H4 (cell line): ENCODE measurements around the gene IRF9. TPM values are rescaled to one million over a fixed set of nuclear protein-coding genes. Genes with fewer than 3 reads are reported as not detected.
A peak's percentile ranks its signal among the peaks of the same experiment; 100 is the strongest.

Source experiments
- DNase-seq: peaks from one replicate; pipeline ENCODE4 v3.0.0-alpha.2; 2015; ENCODE audit warnings: low spot score
- total RNA-seq: library from RNA; depleted of rRNA; stranded (reverse); fragments of >200 nt; shearing (Covaris generic); gene quantifications from 2 replicates; pipeline ENCODE4 v1.2.3, GENCODE V29; 2014

IRF9 gene
- total RNA-seq, 1 experiment from 2014 or later = 84.3 TPM

GRCh38 chr14:24132061-24132685 is 28.9 kb upstream of the IRF9 start:
- DNase-seq = no peak

DNA sequence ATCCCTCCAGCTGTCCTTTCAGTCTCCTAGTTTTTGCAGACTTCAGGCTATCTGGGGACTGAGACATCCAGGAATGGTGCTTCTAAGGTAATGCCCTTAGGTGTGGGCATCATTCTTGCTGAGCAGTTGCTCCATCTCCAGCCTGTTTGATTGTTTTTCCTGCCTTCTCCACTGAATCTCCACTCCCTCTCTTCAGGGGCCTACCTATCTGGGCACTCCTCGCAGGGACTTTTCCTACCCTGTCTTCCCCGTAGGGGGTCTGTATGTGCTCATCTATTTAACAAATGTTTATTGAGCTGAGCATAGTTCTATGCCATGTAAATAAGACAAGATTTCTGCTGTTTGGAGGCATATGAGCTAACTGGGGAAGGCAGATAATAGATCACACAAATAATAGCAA is 28.1 kb upstream of the IRF9 start:
- DNase-seq = no peak

DNA sequence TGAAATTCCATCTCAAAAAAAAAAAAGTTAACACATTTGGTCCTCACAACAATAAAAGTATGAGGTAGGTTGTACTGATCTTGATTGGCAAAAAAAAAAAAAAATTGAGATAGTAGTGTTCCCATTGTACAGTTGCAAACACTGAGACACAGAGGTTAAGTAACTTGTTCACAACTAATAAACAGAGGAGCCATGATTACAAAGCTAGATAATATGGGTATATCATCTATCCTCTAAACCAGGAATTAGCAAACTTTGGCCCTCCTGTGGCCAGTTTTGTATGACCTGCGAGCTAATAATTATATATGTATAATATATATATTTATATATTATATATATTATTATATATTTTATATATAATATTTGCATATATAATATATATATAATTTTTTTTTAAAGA is 27.3 kb upstream of the IRF9 start:
- no peak for DNase-seq

GRCh38 chr14:24135584-24135833 is 25.6 kb upstream of the IRF9 start:
- no peak for DNase-seq

DNA sequence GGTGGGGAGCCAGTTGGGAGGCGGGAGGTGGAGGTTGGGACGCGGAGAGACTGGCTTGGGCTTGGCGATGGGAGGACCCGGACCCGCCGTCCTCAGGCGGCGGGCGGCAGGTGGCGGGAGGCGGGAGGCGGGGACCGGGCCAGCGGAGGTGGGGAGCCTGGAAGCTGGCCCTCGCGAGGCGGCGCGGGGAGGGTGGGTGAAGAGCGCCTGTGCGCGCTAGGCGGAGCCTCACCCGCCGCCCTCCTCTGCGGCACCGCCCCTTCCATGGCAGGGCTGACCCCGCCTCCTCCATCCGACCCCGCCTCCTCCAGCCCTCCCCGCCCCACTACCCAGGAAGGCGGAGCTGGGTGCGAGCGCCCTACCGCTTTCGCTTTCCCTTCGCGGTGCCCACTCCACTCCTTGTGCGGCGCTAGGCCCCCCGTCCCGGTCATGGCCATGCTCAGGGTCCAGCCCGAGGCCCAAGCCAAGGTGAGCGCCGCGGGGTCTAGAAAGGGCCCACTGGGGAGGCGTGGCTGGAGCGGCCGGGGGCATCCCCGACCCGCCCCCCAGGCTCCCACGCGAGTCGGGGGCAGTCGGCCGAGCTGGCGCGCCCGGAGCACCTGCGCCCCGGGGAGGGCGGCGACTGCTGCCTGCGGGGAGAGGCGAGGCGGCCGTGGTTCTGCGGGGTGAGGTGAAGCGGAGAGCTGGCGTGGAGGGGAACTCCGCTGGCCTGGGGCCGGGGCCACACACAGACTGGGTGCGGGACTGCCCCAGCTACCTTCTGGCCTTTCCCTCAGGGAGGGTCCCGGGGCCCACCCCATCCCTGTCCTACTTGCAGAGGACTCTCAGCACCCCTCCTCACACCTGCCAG is 25.0 kb upstream of the IRF9 start, which contains the start of gene PSME1:
PSME1 (plus strand) TSS at position 361 of the 850 bp plus-strand sequence; CDS start at position 430, 69 bp downstream.
- peak; percentile 77 for DNase-seq

DNA sequence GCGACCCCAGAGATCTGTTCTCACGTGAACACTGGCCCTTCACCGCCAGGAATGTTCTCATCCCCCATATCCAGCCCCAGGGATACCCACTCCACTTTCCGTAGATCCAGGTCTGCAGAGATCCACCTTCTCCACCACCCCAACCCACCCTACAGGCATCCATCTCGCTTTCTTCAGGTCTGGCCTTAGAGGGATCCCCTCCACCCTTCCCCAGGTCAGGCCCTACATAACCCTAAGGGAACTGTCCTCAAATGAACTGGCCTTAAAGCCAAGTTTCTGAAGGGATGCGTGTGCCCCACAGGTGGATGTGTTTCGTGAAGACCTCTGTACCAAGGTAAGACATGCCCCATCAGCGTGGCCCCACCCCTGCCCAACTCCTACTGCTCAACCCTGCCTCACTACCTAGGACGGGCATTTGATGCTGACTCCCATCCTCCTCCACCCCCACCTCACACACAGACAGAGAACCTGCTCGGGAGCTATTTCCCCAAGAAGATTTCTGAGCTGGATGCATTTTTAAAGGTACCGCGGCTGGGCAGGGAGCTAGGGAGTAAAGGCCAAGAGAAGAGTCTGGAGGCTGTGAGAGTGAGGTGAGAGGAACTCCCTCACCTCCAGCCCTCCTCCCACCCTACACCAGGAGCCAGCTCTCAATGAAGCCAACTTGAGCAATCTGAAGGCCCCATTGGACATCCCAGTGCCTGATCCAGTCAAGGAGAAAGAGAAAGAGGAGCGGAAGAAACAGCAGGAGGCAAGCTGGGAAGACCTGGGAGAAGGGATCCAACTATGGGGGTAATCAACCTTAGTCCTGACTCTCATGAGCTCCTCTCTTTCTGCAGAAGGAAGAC is 24.2 kb upstream of the IRF9 start:
- no peak for DNase-seq

- no peak for DNase-seq
Observed at GRCh38 chr14:24137529-24138395, 23.3 kb upstream of the IRF9 start.

DNA sequence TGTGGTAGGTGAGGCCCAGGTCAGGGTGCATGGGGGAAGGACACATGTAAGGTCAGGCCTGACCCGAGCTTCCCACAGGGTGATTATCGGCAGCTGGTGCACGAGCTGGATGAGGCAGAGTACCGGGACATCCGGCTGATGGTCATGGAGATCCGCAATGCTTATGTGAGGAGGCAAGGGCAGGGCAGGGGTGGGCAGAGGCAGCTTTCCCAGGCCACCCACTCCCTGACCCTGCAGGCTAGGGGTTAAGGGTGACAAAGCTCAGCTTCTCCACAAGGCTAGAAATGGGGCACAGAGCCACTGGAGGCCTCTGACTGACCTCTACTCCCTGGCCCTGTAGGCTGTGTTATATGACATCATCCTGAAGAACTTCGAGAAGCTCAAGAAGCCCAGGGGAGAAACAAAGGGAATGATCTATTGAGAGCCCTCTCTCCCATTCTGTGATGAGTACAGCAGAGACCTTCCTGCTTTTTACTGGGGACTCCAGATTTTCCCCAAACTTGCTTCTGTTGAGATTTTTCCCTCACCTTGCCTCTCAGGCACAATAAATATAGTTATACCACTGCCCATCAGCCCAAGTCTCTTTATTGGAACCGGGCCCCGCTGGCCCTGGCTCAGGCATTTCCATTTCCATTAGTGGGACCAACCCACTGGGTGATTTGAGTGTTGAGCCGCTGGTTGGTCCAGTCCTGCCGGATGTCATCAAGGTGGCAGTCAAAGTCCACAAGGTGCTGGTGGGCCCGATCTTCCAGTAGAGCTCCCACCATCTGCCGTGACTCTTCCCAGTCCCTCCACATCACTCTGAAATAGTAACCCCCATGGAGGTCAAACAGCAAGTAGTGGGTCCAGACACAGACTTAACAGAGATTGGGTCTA is 22.4 kb upstream of the IRF9 start:
- DNase-seq = no peak

DNA sequence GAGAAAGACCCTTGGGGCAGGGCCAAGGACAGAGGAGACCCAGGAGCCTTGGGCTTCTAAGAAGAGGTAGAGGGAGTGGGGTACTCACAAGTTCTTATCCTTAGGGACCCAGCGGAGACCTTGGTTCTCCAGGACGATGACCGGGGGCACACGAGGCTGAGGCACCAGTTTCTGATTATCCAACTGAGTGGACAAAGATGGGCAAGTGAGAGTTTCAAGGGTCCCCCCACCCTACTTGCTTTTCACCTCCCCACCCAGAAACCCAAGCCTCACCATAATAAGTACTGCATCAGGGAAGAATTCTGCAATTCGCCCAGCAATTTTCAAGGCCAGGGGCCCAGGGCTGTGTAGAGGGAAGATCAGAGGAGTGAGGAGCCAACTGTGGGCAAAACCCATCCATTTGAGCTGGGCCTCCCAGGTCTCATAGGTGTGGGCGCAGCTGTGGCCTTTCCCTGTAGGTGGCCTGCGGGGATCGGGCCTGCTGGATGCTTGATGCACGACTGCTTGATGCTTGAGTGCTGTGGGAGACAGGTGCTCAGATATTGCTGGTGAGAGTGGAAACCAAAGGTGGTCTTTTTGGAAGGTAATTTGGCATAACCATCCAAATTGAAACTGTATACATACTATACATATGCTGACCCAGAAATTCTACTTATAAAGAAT is 21.7 kb upstream of the IRF9 start:
- no peak for DNase-seq

DNA sequence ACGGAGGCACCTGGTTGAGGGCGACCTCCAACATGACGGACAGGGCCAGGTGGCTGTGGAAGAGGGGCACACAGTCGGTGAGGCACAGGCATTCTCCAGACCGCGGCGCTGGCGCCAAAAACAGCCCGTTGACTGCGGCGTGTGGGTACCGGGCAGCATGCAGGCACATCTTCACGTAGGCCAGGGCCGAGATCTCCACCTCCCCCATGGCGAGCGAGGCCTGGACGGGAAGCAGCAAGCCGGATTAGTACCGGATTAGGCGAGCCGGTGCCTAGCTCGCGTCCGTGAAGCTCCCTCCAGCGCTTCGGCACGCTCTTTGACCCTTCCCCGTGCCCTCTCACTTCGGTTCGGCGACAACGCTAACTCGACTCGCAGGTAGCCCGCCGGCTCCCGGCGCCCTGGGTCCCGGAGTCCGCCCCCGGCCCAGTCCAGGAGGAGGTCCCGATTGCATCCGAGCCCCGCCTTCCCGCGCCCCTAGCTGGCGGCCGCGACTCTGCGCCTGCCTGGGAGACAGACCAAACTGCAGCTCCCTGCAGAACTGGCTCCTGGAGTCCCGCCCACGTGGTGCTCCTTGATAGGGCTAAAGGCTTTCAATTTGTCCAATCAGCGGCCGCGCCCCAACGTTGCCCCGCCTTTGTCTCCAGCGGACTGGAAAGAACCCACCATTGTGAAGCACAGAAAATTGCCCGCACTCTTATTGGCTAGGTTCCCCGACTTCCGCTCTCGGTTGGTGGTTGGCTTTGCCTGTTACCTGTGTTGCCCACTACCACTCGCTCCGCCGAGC is 19.8 kb upstream of the IRF9 start, which contains the start of gene EMC9:
EMC9 (minus strand) TSS at position 495 of the 784 bp plus-strand sequence; CDS start at position 208, 287 bp downstream.
- peak; percentile 99 for DNase-seq

GRCh38 chr14:24143511-24143910 is 17.6 kb upstream of the IRF9 start:
- no peak for DNase-seq

GRCh38 chr14:24144451-24144850 is 16.6 kb upstream of the IRF9 start:
- DNase-seq = no peak

DNA sequence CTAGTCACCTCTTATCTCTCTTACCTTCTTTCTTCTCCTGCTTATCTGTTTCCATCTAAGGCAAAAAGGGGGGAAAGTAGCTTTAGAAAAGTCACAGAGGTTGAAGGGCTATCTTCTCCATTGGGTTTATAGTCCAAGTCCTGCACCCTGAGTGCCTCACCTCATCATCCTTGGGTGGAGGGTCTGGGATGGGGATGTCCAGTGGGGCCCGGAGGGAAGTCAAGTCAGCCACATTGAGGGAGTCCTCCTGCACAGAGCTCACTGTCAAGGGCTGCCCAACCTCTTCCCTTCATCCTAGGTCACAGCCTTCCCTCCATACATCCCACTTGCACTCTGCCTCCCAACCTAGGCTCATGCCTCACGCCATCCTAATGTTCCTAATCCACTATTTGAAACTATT is 15.8 kb upstream of the IRF9 start:
- DNase-seq = no peak

- no peak for DNase-seq
Observed at GRCh38 chr14:24145690-24146452, 15.2 kb upstream of the IRF9 start.

DNA sequence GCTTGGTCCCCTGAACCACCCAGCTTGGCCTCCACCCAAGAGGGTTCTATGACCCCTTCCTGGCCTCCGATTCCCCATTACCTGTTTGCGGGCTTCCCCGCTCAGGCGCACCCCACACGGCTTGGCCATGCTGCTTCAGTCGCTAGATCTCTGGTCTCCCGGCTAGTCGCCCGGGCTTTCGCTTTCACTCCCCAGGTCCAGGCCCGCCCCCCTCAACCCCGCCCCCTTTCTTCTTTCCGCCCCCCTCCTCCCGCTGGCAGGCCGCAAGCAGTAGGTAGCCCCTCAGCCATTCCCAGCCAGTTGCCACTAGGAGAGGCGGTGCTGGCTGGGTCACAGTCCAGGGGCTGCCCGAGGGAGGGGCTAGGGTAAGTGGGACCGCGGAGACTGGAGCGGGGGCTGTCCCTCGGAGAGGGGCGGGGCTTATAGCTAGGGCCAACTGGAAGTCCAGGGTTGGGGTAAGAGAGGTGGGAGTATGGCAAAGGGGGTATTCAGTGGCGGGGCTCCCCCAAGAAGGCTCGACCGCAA is 14.6 kb upstream of the IRF9 start, which contains the start of gene PSME2:
PSME2 (minus strand) TSS at position 158 of the 525 bp plus-strand sequence; CDS start at position 129, 29 bp downstream.
- DNase-seq = peak; percentile 98

DNA sequence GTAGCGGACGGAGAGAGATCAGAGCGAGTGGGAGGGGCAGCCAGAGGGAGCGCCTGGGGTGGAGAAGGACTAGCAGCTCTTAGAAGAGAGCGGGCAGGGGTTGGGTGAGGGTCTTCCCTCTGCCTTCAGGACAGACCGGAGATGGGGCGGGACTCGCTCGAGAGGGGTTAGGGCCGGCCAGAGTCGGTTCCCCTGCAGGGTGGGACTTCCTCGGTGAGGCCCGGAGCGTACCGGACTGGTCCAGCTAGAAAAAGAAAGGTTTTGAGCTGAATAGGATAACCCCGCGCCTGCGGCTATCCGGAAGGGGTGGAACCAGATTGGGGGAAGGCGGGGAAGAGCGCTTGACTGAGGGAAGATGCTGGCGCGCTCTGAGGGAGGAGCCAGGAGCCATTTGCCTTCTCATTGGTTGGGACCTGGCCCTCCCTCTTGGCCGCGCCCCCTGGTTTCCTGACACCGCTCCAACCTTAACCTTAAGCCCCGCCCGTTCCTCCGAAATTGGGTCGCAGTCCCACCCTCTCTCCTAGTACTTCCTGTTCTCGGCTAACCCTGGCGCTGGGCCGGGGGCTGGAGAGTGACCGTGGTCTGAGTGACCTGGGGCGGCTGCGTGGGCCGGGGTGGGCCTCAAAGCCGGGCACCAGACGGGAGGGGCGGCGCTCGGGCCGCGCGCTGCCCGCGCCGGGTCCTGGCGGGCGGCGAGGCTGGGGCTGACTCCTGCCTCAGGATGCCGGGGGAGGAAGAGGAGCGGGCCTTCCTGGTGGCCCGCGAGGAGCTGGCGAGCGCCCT is 13.9 kb upstream of the IRF9 start, which contains the start of gene RNF31:
RNF31 (plus strand) TSS at position 521 of the 783 bp plus-strand sequence; CDS start at position 722, 201 bp downstream.
- DNase-seq = peak; percentile 98
